CD4-positive, alpha-beta T cell treated with Interleukin-15 for 4 hours (primary cell): ENCODE results near the gene KRT33A.

Experiments
- DNase-seq: peaks from one replicate; pipeline ENCODE4 v3.0.0-alpha.2; 2020; ENCODE audit warnings: low spot score

Gene KRT33A

GRCh38 chr17:41301916-41302901 is 48.4 kb downstream of the KRT33A start, which contains the start of gene KRTAP29-1:
TSS of gene KRTAP29-1 (minus strand) at chr17:41302851. CDS start at chr17:41302851, 0 bp downstream.
- no peak for DNase-seq

DNA sequence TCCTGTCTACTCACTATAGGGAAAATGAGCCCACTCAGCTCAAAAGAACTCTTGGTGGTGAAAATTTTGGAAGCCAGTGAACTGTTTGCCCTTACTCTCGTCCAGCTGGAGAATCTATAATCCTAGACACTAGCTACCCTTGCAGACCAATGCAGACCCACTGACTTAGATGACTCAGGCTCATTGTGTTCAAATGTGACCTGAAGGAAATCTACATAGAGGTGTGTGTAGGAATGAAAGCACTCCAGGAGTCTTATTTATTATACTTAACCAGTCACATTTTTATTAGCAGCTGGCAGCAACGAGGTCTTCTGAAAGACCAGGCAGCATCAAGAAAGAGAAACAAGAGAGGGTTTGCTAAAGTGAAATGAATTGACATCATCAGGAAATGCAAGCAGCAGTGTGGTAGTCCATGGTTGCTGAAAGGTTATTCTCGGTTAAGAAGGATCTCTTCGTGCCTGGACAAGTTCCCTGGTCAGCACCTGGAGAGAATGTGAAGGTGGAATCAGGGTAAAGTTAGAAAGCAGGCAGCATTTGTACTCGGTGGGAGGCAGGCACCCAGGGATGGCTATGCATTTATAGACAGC is 49.3 kb downstream of the KRT33A start:
- no peak for DNase-seq

- no peak for DNase-seq
Measured at GRCh38 chr17:41298458-41299135, 52.0 kb downstream of the KRT33A start.

DNA sequence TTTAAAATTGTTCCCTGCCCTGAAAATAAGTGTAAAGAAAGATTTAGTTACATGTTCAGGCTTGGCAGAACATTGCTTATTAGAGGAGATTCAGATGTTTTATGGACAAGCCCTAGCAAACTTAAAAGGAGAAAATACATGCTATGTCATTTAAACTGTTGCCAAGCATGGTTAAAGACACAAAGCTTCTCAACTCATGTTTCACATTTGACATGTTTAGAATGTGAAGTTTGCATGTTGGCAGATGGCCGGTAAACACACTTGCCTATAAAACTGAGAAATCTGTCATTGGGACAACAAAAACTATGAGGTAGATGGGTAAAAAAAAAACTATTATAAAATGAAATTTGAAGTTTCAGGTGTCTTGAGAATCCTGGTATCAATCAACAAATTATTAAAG is 53.8 kb downstream of the KRT33A start:
- DNase-seq = no peak
